NCI-H2171 treated with DMSO at 0.1 percent for 48 hours (cell line): Measurements from ENCODE around the gene ARPP21.

ENCODE experiments used
- DNase-seq: peaks from one replicate; lab custom pipeline; 2025; lab: John Stamatoyannopoulos, UW

Gene ARPP21

DNA sequence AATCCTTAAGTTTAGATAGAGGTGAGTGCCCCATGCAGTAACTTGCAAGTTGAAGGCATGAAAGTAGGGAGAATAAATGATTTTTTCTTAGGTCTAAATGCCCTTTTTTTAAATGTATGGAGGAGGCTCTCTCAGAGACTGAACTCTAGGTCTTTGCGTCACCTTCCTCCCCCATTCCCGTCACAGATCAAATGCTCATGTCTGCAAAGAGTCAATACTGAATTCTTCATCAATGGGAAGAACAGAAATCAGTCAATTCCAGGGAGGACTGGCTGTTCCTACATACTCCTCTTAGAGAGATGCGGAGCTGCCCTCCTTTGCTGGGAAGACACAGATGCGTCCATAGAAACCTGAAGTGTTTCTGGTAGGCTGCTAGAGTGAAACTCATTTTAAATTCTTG, 98.2 kb downstream of the ARPP21 start:
- no peak for DNase-seq

DNA sequence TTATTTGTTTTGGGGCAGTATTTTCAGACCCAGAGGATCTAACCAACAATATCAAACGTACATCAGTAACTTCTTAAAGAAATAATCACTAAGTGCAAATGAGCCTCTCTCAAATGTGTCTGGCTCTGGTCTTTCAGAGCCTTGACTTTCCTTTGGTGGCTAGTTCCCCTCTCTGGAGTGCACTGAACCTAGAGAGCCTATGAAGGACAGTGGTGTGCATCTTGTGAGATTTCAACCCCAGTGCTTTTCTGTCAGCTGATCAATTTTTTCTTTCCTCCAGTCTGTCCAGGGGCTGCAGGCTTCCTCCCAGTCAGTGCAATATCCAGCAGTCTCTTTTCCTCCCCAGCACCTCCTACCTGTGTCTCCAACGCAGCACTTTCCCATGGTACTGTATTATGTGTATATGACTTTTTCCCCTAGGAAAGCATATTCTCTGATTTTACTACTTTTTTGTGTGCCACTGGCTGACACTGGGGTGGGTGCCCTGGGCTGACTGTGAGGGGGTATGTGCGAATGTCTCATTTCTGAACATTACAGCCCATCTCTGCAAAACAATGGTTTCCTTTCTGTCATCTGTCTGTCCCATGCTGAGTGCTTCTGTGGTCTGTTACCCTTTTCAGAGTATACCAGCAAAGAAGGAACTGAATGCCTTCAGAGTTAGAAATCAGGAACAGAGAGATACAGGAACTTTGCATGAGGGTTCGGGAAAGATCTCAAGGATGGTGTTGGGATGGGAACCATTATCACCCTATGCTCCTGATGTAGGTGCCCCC, 98.8 kb downstream of the ARPP21 start:
- no peak for DNase-seq

DNA sequence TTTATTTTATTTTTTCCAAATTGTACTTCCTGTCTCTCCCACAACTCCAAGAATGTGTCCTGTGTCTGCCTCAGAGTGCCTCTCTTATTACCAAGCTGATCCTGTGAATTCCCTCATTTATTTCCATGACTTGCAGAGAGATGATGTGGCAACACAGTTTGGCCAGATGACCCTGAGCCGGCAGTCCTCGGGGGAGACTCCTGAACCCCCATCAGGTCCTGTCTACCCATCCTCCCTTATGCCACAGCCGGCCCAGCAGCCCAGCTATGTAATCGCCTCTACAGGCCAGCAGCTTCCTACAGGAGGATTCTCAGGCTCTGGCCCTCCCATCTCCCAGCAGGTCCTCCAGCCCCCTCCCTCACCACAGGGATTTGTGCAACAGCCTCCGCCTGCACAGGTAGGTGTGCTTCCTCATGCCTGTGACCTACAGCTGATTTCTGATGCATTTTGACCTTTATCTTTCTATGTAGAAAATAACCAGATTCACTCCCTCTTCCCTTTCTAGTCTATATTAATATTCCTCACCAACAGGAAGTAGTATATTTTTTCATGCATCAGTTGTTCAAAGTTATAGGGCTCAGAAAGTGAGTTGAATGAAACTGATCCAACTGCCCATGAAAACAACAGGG, 100.0 kb downstream of the ARPP21 start:
- DNase-seq, result no peak

DNA sequence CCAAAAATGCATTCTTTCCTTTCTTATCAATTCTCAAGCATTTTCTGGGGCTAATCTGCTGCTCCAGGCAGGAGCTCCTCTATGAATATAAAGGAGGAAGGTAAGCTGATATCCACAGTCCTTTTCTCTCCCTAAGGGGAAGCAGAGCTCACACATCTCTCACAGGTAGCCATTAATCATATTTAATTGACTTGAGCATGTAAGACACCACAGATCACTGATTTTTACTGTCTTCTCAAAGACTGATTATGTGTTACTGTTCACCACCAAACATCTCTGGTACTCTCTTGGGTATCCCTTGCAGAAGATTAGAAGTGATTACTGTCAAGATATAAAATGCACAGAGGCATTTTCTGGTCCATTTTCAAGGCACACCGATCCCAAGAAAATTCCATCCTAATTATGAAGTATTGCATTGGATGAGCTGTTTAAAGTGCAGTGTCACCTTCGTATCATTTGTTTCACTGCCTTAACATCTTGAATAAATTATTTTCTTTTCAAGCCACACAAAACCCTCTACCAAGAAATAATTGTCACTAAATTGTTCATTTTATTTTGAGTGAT, 100.7 kb downstream of the ARPP21 start:
- peak; percentile 63 for DNase-seq

DNA sequence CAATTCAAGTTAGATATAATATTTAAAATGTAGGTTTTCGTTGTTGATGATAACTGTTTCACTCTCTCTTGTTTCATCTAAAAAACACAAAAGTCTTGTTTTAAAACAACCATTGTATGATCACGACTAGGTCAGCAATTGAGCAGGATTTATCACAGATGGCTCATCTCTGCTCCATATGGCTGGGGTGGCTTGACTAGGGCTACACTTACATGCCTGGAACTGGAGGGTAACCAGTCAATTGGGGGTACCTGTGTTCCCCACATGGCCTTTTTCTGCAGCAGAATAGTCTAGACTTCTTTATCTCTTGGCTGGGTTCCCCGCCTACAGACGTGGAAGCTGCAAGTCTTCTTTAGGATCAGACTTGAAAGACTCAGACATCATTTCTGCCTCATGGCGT, 103.9 kb downstream of the ARPP21 start:
- DNase-seq, result no peak

DNA sequence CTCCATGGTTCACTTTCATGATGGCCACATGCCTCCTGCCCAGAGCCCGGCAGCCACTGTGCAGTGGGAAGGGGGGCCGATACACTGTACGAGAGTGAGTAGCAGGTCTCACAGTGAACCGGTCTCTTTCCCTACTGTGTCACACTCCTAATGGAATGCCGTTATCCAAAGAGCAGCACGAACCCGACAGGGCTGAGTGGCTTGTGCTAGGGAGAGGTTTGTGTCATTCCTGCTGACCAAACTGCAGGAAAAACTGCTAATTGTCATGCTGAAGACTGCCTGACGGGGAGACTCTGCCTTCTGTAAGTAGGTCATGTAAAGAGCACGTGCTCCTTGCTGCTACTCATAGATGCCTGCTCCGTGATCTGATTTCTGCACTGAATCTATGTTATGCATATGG, 105.1 kb downstream of the ARPP21 start:
- no peak for DNase-seq

DNA sequence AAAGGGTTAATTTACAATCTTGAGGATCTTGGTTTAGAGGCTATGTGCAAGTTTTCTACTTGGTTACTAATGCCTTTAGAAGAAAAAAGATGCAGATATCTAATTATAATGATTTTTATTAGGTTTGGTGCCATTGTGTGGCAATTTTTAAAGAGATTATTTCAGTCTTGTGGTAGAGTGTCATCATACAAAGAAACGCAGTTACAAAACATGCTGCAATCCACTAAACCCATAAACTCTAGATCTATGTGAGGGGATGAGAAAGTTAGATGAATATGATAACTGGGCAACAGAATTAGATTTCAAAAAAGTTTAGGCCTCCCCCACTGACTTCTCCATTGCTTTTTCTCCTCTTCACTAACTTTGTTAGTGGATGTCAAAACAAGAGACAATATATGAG, 106.0 kb downstream of the ARPP21 start:
- DNase-seq, result no peak

DNA sequence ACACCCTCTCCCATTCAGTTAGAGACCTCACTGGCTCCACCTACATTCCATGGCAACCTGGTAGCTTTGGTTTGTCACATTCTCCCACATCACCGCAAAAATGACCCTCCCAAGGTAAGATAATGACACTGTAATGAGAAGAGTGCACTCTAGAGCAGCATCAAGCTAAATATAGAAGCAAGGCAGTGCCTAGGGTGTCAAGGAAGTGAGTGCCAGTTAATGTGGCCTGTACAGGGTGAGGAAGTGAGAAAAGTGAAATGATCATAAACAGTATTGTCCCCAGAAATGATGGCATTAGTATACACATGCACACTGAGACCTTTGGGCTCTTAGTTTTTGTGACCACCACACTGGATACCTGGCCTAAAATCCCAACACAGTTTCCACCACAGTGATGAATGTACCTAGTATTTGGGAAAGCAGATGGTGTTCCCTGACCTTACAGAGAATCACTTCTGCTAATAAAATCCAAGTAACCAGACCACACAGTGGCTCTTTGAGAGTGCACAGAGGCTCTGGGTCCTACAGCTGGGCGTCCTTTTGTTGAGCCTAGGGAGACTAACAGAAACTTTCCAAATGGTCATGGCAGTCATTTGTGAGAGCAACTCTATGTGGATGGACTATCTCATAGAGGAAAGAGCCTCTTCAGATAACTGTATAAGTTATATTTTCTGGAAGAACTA, 106.6 kb downstream of the ARPP21 start:
- no peak for DNase-seq

DNA sequence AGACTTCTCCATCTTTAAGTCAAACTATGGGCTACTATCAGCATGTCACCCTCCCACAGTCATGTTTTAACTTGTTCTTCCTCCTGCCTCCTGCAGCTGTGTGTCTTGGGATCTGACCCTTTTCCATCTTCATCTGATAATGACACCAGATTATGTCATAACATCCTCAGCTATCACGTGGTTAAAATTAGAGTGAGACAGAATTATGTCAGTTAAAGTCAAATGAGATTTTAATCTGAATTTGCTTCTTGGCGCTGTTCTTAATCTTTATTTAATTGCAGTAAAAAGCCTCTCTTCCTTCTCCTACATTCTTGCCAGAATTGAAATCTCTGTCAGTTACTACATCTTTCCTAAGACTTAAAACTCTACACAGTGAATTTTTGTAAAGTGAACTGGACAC, 107.2 kb downstream of the ARPP21 start:
- no peak for DNase-seq

DNA sequence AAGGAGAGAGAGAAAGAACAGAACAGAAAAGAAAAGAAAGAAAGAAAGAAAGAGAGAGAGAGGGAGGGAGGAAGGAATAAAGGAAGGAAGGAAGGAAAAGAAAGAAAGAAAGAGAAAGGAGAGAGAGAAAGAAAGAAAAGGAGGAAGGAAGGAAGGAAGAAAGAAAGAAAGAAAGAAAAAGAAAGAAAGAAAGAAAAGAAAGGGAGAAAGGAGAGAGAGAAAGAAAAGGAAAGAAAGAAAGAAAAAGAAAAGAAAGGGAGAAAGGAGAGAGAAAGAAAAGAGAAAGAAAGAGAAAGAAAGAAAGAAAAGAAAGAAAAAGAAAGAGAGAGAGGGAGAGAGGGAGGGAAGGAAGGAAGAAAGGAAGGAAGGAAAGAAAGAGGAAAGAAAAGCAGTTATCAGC, 108.8 kb downstream of the ARPP21 start:
- DNase-seq, result no peak

DNA sequence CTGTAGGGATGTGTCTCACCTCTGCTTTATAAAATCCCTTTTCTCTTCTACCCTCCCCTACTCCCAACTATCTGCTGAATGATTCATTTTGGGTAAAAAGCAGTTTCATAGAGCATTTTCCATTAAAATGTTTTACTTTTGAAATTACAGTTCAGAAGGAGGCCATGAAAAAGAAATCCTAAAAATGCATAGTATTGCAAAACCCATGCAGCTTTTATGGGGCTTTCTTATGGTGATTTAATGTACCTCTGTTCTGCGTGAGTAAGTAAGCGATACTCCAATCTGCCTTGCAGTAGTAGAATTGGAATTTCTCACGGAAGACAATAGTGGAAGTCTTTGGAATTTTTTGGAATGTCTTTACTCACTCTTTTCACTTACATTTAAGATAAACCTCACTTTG, 111.9 kb downstream of the ARPP21 start:
- no peak for DNase-seq

DNA sequence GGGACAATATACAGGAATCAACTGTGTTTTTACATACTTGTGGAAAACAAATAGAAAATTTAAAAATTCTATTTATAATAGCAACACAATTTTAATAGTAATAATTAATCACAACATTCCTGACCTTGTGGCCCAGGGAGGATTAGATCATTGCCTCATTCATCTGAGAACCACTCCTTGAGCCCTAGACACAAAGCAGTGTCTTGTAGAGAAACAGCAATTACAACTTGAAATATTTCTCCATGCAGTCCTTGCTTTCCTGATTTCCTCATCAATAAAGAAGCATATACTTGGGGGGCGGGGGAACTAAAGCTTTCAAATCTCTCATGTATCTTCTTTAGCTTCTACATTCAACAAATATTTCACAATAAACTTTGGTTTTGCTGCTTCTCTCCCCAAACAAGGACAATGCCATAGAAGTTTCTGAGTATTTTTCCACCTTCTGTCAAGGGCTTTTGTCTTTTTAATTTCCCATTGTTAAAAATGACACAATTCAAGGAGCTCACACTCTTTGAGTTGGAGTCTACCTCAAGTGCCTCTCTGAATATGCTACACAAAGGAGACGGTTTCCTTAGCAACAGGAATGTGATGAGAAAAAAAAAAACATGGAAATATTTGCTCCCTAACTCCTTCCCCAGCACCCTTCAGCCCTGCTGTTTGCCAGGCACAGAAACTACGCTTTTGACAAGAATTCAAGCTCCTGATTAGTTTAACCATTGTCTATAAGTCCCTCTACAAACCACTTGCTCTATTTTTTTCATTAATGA, 118.8 kb downstream of the ARPP21 start:
- no peak for DNase-seq

DNA sequence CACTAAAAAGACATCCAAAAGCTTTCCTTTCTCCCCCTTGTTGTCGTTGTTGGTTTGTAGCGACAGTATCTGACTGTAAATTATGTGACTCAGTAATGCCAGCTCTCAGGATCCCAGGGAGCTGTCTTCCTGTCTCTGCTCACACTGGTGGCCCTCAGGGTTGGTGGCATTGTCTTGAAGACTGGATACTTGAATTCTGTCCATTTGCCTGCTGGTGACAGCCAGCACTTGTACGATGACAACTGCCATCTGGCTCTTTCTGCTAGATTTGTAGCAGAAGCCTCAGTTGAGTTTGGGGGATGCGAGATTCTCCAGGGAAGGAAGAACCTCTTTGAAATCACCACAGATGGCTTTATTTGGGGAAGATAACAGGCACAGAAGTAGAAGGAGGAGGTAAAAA, 120.8 kb downstream of the ARPP21 start:
- DNase-seq, result peak; percentile 79

DNA sequence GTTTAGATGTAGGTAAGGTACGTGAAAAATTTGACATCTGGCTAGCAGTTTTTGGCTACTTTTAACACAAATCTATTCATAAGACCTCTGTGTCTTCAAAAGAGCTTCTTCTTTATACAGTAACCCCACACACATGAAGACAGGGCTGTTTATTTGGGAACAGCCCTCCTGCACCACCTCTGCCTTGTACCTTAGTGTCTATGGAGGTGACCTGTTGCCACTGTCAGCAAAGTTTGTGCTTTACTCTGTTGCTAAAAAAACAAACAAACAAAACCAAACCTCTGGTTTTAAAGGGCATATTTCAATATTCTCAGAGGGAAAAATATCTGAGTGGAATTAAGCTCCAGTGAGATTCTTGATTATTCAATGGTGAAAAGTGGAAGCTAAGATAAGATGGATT, 122.0 kb downstream of the ARPP21 start:
- DNase-seq, result no peak

DNA sequence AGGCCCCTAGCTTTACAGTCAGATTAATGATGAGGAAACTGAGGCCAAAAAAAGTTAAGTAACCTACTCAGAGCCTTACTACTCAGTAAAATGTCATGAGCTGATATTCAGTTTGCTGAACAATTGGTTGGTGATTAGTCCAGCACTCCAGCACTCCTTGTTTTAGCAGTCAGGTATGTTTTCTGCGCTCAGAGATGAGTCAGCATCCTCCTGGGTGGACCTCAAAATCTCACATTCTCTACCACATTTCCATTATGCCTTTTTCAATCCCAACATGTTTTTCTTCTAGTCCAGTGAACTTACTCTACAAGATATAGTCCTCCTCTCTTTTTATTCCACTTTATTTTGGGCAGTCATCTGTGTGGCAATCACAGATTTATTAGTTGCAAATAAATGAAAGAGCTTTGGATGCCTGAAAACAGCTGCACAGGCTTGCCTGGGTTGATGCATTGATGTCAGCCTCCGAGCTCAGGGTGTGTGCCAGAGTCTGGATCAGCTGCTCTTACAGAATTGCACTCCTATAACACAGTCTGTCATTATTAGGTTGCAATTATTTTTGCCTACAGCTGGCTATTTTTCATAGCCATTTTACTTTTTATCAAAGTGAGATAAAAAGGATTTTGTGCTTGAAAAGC, 133.2 kb downstream of the ARPP21 start:
- peak; percentile 40 for DNase-seq

DNA sequence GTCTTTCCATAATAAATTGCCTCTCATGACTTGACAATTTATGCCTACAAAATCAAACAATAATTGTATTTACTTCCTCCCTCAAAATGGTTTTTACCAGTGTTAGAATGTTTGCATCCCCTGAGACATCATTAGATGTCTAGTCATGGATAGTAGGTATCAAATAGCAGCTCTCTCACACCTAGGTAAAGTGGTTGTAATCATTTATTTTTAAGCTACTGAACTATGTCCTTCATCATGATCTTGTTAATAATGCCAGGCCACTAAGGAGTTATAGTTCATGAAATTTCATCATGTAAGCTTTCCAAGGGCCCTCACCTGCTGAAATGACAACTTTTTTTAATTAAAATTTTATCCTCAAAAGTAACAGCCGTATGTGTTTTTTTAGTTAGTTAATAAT, 134.1 kb downstream of the ARPP21 start:
- peak; percentile 48 for DNase-seq

DNA sequence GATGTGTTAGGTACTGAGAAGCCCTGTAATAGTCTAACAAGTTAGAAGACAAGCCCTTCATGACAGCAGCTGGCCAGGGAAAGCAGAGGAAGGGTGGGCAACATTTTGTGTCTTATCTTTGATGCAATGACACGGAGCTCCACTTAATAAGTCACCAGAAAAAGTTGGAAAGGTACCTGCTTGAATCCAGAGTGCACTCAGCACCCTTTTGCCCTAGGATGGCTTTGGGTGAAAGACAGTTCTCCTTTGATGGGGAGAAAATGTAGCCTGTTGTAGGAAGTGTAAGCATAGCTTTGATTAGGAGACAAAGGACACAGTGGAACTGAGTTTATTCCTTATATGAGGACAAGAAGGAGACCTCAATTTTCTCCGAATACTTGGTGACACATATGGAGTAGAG, 137.0 kb downstream of the ARPP21 start:
- DNase-seq, result no peak

DNA sequence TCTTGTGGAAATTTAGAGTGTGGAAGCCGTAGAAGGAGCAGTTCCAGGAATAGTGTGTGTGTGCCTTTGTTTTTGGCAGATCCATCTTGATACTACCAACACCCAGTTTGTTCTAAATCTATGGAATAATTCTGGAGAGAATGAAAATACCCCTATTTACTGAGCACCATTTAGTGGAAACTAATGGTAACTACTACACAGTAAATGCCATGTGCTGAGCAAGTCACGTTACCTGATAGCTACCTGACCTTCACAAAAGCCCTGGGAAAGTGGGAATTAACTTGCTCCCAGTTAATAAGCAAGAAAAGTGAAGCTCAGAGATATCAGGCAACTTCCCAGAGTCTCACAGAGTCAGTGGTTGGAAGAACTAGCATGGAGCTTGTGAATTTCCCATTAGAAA, 137.7 kb downstream of the ARPP21 start:
- DNase-seq, result no peak

DNA sequence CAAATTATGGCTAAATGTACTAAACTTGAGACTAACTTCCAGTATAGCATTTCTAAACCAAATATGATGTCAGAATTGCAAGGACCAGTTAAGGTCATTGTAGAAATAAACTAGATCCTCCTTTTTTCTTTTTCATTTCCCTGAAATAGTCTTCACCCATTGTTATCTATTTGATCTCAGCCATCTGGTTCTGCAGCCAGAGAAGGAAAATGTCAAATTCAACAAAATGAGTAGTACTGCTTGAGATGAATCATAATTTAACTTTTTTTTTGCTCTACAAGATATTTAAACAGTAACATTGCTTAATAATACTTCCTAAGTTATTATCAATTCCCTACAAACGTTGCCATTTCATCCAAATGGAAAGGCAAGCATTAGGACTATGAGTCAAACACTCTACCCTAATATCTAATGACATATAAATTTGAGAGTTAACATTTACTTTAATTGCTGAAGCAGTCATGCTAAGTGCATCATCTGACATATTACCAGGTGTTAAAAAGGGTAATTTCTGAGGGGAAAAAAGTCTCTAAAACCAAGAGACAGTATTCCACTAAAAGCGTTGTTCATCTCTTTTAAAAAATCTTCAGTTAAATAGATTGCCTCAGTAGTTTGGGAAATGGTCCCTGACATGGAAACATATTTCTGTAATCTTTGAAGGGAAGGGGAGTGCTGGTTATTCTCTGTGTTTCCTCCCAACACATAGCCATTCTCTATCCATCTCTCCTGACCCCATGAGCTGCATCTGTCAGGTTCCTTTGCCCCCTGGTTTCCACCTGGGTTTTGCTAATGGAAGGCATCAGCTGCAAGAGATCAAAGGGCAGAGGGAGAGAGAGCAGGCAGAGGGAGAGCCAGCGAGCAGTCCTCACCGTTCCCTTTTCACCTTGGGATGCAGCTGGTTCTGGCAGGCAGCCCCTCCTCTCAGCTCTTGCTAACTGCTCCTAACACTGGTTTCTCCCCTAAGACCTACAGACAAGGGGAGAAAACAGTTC, 138.5 kb downstream of the ARPP21 start:
- DNase-seq, result no peak

DNA sequence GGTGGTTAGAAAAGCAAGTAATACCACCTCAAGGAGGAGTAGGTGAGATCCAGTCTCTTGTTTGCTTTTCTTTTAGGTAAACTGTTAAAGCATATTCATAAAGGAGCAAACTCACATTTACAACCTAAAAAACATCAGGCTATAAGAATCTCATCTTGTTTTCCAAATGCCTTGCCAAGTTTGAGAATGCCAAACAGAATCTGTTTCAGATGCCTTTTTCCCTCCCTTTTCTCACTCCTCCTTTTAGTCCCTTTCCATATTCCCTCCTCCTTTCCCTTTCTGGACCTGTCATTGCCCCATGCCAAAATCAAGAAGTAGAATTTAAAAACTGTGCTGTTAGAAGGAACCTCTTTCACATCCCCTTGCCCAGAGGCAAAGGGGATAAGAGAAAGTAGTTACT, 140.3 kb downstream of the ARPP21 start:
- no peak for DNase-seq

DNA sequence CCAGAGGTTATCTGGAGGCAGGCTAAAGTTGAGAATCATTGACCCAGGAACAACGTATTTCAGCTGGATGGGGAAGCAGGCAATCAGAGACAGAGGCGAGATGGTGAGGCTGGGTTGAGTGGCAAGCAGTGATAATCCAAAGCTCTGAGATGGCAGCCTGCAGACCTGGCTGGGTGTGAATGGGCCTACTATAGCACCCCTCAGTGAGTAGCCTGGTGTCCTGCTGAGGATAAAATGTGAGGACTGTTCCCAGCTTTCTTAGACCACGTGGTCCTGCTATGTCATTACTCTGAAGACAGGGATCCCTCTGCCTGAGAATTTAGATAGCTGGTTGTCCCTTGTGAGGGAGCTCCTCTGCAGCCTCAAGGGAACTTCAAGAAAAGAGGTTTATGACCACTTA, 141.5 kb downstream of the ARPP21 start:
- no peak for DNase-seq
